Loucy (cell line): ENCODE results near the gene XIRP2.

Source experiments
- H2AFZ ChIP-seq: fragments of 200-600 bp; sonication (generic); 2 replicates; pipeline ENCODE4 v1.6.0; 2016; ENCODE audit warnings: antibody characterized with exemption, mild to moderate bottlenecking, low read length, moderate library complexity
- H3F3A ChIP-seq: fragments of 200-600 bp; 2 replicates; pipeline ENCODE4 v1.6.0; 2016; ENCODE audit warnings: antibody characterized with exemption, low read depth, mild to moderate bottlenecking
- H3K27me3 ChIP-seq: fragments of 200-600 bp; sonication (generic); 2 replicates; pipeline ENCODE4 v1.6.1; 2014; ENCODE audit warnings: low read length, mild to moderate bottlenecking; ENCODE audit not compliant: insufficient read depth, poor library complexity, severe bottlenecking
- H3K36me3 ChIP-seq: fragments of 200-600 bp; sonication (generic); 2 replicates; pipeline ENCODE4 v1.6.1; 2016; ENCODE audit warnings: low read length; ENCODE audit not compliant: insufficient read depth
- H3K4me1 ChIP-seq: fragments of 200-600 bp; sonication (generic); 2 replicates; pipeline ENCODE4 v1.5.1; 2014; ENCODE audit warnings: low read length, mild to moderate bottlenecking; ENCODE audit not compliant: insufficient read depth, poor library complexity, severe bottlenecking
- H3K4me2 ChIP-seq: fragments of 200-600 bp; sonication (generic); 2 replicates; pipeline ENCODE4 v1.6.0; 2014; ENCODE audit warnings: antibody characterized with exemption, low read length, low read depth, mild to moderate bottlenecking; ENCODE audit not compliant: poor library complexity, severe bottlenecking
- H3K4me3 ChIP-seq: fragments of 200-600 bp; sonication (generic); 2 replicates; pipeline ENCODE4 v1.5.1; 2014; ENCODE audit warnings: low read length, mild to moderate bottlenecking, mixed read lengths; ENCODE audit not compliant: poor library complexity, severe bottlenecking
- H3K79me2 ChIP-seq: fragments of 200-600 bp; sonication (generic); 2 replicates; pipeline ENCODE4 v1.6.1; 2014; ENCODE audit warnings: low read length; ENCODE audit not compliant: insufficient read depth
- H3K9ac ChIP-seq: fragments of 200-600 bp; sonication (generic); 2 replicates; pipeline ENCODE4 v1.6.0; 2014; ENCODE audit warnings: mild to moderate bottlenecking, low read depth, low read length, moderate library complexity; ENCODE audit not compliant: poor library complexity, severe bottlenecking
- H3K9me2 ChIP-seq: fragments of 200-600 bp; sonication (generic); replicated peaks from 2 replicates; pipeline ENCODE4 v1.6.1; 2016; ENCODE audit warnings: low read depth, low read length, mixed read lengths
- H3K9me3 ChIP-seq: fragments of 200-600 bp; sonication (generic); 2 replicates; pipeline ENCODE4 v1.6.1; 2014; ENCODE audit warnings: mild to moderate bottlenecking, antibody characterized with exemption, low read length, low read depth; ENCODE audit not compliant: insufficient read depth
- H4K20me1 ChIP-seq: fragments of 200-600 bp; sonication (generic); 2 replicates; pipeline ENCODE4 v1.6.0; 2014; ENCODE audit warnings: antibody characterized with exemption, low read length, mild to moderate bottlenecking; ENCODE audit not compliant: insufficient read depth, poor library complexity, severe bottlenecking
- EZH2phosphoT487 ChIP-seq: fragments of 200-600 bp; IDR thresholded peaks from 2 replicates; pipeline ENCODE4 v1.6.1; 2018; ENCODE audit warnings: antibody characterized with exemption, mild to moderate bottlenecking, moderate library complexity, borderline replicate concordance
- TF ChIP-seq, protein P1 (sequence below): fragments of 200-600 bp; sonication (generic); conservative IDR thresholded peaks from 2 replicates; pipeline ENCODE4 v1.5.1; 2014; ENCODE audit warnings: mild to moderate bottlenecking, antibody characterized with exemption, low read length

XIRP2 gene

DNA sequence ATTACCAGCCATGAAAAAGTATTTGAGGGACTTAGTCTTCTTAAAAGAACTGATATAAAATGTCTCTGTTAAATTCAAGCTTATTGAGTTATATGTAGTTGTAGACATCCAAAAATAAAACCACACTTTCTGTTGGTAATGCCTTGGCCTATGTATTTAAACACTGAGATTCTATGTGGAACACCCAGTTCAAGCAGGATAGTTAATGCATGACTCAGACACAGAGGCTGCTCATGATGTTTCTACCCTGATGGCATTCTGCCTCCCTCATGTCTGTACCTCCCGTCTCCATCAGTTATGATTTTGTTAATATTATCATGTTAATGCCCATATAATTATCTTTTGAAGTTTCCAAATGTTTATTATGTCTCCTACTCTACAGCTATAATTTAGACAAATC, 164.5 kb downstream of the XIRP2 start:
- no peaks in the 10 kb centered on the region for H3K9me3 ChIP-seq
- H3K27me3 ChIP-seq, result no peaks in the 10 kb centered on the region
- no peaks in the 10 kb centered on the region for H3F3A ChIP-seq
- no peak for TF ChIP-seq EZH2phosphoT487
- TF ChIP-seq, protein P1, sequence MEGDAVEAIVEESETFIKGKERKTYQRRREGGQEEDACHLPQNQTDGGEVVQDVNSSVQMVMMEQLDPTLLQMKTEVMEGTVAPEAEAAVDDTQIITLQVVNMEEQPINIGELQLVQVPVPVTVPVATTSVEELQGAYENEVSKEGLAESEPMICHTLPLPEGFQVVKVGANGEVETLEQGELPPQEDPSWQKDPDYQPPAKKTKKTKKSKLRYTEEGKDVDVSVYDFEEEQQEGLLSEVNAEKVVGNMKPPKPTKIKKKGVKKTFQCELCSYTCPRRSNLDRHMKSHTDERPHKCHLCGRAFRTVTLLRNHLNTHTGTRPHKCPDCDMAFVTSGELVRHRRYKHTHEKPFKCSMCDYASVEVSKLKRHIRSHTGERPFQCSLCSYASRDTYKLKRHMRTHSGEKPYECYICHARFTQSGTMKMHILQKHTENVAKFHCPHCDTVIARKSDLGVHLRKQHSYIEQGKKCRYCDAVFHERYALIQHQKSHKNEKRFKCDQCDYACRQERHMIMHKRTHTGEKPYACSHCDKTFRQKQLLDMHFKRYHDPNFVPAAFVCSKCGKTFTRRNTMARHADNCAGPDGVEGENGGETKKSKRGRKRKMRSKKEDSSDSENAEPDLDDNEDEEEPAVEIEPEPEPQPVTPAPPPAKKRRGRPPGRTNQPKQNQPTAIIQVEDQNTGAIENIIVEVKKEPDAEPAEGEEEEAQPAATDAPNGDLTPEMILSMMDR, result no peak
- no peak overlapping the region for H3K4me2 ChIP-seq
- no peaks in the 10 kb centered on the region for H3K36me3 ChIP-seq
- H3K4me1 ChIP-seq, result no peaks in the 10 kb centered on the region
- no peaks in the 10 kb centered on the region for H3K9me2 ChIP-seq
- no peak overlapping the region for H3K9ac ChIP-seq
- no peaks in the 10 kb centered on the region for H3K79me2 ChIP-seq
- no peaks in the 10 kb centered on the region for H4K20me1 ChIP-seq
- H2AFZ ChIP-seq, result no peak overlapping the region
- H3K4me3 ChIP-seq, result no peak overlapping the region

DNA sequence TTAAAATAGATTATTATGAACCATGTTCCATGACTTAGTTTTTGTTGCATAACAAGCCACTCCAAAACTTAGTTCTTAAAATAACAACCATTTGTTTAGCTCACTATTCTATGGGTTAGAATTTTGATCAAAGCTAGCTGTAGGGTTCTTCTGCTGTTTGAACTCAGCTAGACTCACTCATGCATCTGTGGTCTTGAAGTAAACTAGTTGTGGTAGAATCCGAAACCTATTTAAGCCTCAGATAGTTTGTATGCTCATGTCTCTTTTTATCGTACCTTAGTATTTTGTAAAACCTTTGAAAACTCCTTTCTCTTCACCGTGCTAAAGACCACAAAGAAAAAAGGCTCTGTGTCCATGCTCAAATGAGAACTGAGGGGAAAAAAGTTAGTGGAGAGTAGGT, 166.6 kb downstream of the XIRP2 start:
- H3K4me1 ChIP-seq, result no peaks in the 10 kb centered on the region
- no peak overlapping the region for H3K4me3 ChIP-seq
- no peak overlapping the region for H3K9ac ChIP-seq
- H3K27me3 ChIP-seq, result no peaks in the 10 kb centered on the region
- H3K36me3 ChIP-seq, result no peaks in the 10 kb centered on the region
- TF ChIP-seq EZH2phosphoT487, result no peak
- TF ChIP-seq, protein P1, result no peak
- no peaks in the 10 kb centered on the region for H3K9me3 ChIP-seq
- H3K9me2 ChIP-seq, result no peaks in the 10 kb centered on the region
- no peaks in the 10 kb centered on the region for H3K79me2 ChIP-seq
- no peaks in the 10 kb centered on the region for H4K20me1 ChIP-seq
- H3K4me2 ChIP-seq, result no peak overlapping the region
- H3F3A ChIP-seq, result no peaks in the 10 kb centered on the region
- H2AFZ ChIP-seq, result no peak overlapping the region

DNA sequence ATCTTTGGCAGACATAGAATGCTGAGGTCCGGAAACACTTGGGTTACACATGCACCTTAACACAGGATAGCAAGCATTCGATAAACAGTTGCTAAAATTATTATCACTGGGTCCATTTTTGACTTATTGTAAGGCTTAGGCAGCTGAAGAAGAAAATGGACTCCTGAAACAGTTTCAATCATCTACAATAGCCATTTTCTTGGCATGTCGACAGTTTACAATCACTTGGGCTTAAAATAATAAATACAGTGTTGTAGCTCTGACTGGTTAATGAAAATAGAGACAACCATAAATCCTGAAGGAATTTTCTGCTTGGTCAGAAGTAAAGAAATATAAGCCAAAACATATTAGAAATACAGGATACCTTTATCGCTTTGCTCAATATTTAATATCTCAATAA, 169.2 kb downstream of the XIRP2 start:
- H3K4me1 ChIP-seq, result no peaks in the 10 kb centered on the region
- no peaks in the 10 kb centered on the region for H3K9me3 ChIP-seq
- H3K9me2 ChIP-seq, result no peaks in the 10 kb centered on the region
- no peaks in the 10 kb centered on the region for H3K79me2 ChIP-seq
- H3K4me3 ChIP-seq, result no peak overlapping the region
- TF ChIP-seq, protein P1, result no peak
- no peak for TF ChIP-seq EZH2phosphoT487
- no peaks in the 10 kb centered on the region for H3K27me3 ChIP-seq
- no peaks in the 10 kb centered on the region for H3K36me3 ChIP-seq
- H3K9ac ChIP-seq, result no peak overlapping the region
- no peak overlapping the region for H3K4me2 ChIP-seq
- no peak overlapping the region for H2AFZ ChIP-seq
- no peaks in the 10 kb centered on the region for H4K20me1 ChIP-seq
- no peaks in the 10 kb centered on the region for H3F3A ChIP-seq
